PFSK-1 (cell line): ENCODE results near the gene BCAR3.

Source experiments
- FOXP2 ChIP-seq: optimal IDR thresholded peaks from 2 replicates; pipeline ENCODE3; 2011; ENCODE audit warnings: borderline replicate concordance, control low read depth, inconsistent platforms; ENCODE audit not compliant: insufficient read depth; ENCODE audit errors: extremely low read length, extremely low read depth
- POLR2AphosphoS5 ChIP-seq: IDR thresholded peaks from 2 replicates; pipeline ENCODE4 v1.6.1; 2012; ENCODE audit warnings: low read depth, mild to moderate bottlenecking, control low read depth, low read length, moderate library complexity
- SIN3A ChIP-seq: IDR thresholded peaks from 2 replicates; pipeline ENCODE4 v1.6.1; 2012; ENCODE audit warnings: mild to moderate bottlenecking, low read length, moderate library complexity, borderline replicate concordance; ENCODE audit not compliant: insufficient read depth
- TAF1 ChIP-seq: IDR thresholded peaks from 2 replicates; pipeline ENCODE4 v1.6.1; 2012; ENCODE audit warnings: low read length, control low read depth, borderline replicate concordance; ENCODE audit not compliant: insufficient read depth
- TF ChIP-seq, protein P1 (sequence below), 2 experiments: IDR thresholded peaks; 2 replicates each; pipeline versions ENCODE4 v1.6.1 to v1.8.0; 2011 to 2012; ENCODE audit warnings: low read depth in 2 of 2, low read length in 2 of 2, control low read depth in 1 of 2, inconsistent platforms in 1 of 2, mild to moderate bottlenecking in 1 of 2, moderate library complexity in 1 of 2; ENCODE audit not compliant: insufficient read depth in 1 of 2

The BCAR3 gene

DNA sequence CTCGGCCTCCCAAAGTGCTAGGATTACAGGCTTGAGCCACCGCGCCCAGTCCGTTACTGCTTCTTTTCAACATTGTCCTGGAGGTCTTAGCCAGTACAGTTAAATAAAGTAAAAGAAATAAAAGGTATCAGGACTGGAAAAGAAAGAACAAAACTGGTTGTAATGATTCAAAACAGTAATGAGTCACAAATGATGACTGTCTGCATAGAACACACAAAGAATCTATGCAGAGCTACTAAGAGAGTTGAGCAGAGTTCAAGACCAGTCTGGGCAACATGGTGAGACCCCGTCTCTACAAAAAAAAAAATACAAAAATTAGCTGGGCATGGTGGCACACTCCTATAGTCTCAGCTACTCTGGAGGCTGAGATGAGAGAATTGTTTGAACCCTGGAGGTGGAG, 23.4 kb downstream of the BCAR3 start:
- TF ChIP-seq TAF1 (no peak), POLR2AphosphoS5 (no peak), SIN3A (no peak), FOXP2 (no peak)
- TF ChIP-seq, protein P1, sequence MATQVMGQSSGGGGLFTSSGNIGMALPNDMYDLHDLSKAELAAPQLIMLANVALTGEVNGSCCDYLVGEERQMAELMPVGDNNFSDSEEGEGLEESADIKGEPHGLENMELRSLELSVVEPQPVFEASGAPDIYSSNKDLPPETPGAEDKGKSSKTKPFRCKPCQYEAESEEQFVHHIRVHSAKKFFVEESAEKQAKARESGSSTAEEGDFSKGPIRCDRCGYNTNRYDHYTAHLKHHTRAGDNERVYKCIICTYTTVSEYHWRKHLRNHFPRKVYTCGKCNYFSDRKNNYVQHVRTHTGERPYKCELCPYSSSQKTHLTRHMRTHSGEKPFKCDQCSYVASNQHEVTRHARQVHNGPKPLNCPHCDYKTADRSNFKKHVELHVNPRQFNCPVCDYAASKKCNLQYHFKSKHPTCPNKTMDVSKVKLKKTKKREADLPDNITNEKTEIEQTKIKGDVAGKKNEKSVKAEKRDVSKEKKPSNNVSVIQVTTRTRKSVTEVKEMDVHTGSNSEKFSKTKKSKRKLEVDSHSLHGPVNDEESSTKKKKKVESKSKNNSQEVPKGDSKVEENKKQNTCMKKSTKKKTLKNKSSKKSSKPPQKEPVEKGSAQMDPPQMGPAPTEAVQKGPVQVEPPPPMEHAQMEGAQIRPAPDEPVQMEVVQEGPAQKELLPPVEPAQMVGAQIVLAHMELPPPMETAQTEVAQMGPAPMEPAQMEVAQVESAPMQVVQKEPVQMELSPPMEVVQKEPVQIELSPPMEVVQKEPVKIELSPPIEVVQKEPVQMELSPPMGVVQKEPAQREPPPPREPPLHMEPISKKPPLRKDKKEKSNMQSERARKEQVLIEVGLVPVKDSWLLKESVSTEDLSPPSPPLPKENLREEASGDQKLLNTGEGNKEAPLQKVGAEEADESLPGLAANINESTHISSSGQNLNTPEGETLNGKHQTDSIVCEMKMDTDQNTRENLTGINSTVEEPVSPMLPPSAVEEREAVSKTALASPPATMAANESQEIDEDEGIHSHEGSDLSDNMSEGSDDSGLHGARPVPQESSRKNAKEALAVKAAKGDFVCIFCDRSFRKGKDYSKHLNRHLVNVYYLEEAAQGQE (IDR thresholded peaks at IDR 0.05; ENCODE audit: insufficient read depth in 1 of 2, low read depth in 2 of 2, low read length in 2 of 2), result no peak

DNA sequence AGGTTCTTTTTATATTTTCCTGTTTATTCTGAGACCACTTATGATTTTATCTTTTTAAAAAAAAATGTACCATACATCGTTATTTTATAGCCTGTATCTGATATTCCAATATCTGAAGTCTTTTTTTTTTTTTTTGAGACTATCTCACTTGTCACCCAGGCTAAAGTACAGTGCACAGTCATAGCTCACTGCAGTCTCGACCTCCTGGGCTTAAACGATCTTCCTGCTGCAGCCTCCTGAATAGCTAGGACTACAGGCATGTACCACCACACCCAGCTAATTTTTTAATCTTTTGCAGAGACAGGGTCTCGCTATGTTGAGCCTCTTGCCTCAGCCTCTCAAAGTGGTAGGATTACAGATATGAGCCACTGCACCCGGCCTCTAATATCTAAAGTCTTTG, 25.1 kb downstream of the BCAR3 start:
- TF ChIP-seq SIN3A, result no peak
- no peak for TF ChIP-seq FOXP2
- TF ChIP-seq, protein P1 (IDR thresholded peaks at IDR 0.05; ENCODE audit: insufficient read depth in 1 of 2, low read depth in 2 of 2, low read length in 2 of 2), result no peak
- TF ChIP-seq POLR2AphosphoS5, result no peak
- TF ChIP-seq TAF1, result no peak

DNA sequence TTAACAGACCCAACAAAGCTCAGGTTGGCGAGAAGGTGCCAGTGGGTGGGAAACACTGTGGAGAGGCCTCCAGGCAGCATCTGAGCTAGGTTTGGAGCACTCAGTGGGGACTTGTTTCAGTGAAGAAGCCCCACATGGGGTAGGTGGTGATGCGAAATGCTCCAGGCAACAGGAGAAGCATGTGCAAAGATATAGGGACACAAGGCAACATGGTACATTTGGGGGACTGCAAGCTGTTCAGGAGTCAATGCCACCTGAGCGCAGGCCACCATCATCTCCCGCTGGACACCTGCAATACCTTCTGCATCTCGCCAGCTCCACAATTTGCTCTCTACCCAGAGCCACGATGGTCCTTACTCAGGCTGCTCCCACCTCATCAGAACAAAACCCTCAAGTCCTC, 28.0 kb downstream of the BCAR3 start:
- TF ChIP-seq SIN3A (no peak), FOXP2 (no peak)
- TF ChIP-seq, protein P1 (IDR thresholded peaks at IDR 0.05; ENCODE audit: insufficient read depth in 1 of 2, low read depth in 2 of 2, low read length in 2 of 2), result no peak

DNA sequence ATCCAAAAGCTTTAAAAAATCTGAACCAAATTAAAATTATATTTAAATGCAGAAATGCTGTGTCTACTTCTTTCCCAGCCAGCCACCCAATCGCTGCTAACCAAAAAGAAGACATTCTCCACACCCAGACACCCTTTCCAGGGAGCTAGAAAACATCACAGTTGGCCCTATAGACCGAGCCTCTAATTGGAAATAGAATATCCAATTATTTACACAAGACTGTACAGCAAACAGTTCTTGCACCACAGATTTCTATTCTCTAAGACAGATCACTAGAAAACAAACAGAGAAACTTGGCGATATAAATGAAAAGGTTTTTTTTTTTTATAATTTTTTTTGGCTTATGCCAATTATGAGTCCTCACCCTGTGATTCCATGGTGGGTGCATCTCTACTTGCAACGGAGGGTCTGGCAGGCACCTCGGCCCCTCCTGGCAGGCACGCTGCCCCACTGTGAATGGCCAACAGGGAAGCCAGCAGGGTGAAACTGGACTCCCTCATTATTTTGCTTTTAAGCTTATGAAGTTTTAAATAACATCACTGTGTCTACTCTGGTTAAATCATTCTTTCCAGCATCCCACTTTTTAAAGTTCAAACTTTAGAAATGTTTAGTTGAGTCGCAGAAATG, 29.2 kb downstream of the BCAR3 start:
- TF ChIP-seq TAF1 (no peak), POLR2AphosphoS5 (no peak), SIN3A (no peak), FOXP2 (no peak)
- TF ChIP-seq, protein P1 (IDR thresholded peaks at IDR 0.05; ENCODE audit: insufficient read depth in 1 of 2, low read depth in 2 of 2, low read length in 2 of 2), result no peak

DNA sequence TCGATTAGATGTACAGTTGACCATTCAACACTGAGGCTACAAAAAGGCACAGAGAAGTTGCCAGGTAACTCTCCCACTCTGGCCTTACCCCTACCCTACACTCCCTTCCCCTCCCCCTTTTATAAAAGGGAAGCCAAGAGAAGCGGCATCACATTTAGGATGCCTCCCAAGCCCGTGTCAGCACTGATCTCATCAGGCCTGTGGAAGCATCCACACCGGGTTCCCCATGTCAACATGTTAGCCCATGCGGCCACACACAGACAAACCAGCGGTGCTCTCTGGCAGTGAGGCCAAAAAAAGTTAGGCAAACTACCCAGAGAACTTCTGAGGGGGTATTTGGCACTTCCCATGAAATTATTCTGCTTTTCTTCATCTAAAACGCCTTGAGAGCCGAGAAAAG, 29.9 kb downstream of the BCAR3 start:
- TF ChIP-seq, protein P1 (IDR thresholded peaks at IDR 0.05; ENCODE audit: insufficient read depth in 1 of 2, low read depth in 2 of 2, low read length in 2 of 2), result no peak
- TF ChIP-seq POLR2AphosphoS5 (no peak), FOXP2 (no peak), TAF1 (no peak), SIN3A (no peak)
